Gastroesophageal sphincter (tissue), 4 donors: ENCODE measurements around the gene SLC6A8. TPM values are rescaled to one million over a fixed set of nuclear protein-coding genes. Genes with fewer than 3 reads are reported as not detected.

Experiments
- ATAC-seq: fragments of 150-250 bp; one replicate; pipeline ENCODE4 v1.9.1; 2016; ENCODE audit warnings: mild to moderate bottlenecking, moderate library complexity
- H3K27ac ChIP-seq, 4 donors: fragments of 200-600 bp; sonication (generic) in 3 of 4; 1 replicate in 3 of 4; 2 replicates in 1 of 4; pipeline ENCODE4 v1.5.1; 2016 to 2019
- H3K27me3 ChIP-seq: fragments of 200-600 bp; sonication (generic); one replicate; pipeline ENCODE4 v1.5.1; 2019
- H3K36me3 ChIP-seq, 2 donors: fragments of 200-600 bp; sonication (generic); one replicate each; pipeline ENCODE4 v1.5.1; 2019; ENCODE audit warnings: control low read depth in 1 of 2
- H3K4me1 ChIP-seq, 3 donors: fragments of 200-600 bp; sonication (generic); 1 replicate in 2 of 3; 2 replicates in 1 of 3; pipeline ENCODE4 v1.5.1; 2016 to 2019; ENCODE audit warnings: control low read depth in 2 of 3
- H3K4me3 ChIP-seq, 2 donors: fragments of 200-600 bp; sonication (generic); one replicate each; pipeline ENCODE4 v1.5.1; 2019; ENCODE audit warnings: mild to moderate bottlenecking in 1 of 2, moderate library complexity in 1 of 2
- H3K9me3 ChIP-seq, 3 donors: fragments of 200-600 bp; sonication (generic); one replicate each; pipeline ENCODE4 v1.5.1; 2017 to 2019; ENCODE audit warnings: control low read depth in 2 of 3
- CTCF ChIP-seq, 4 experiments: fragments of 200-600 bp in 2 of 4; fragments of 450-650 bp in 2 of 4; sonication (generic) in 1 of 4; IDR thresholded peaks; one replicate each; pipeline ENCODE4 v1.5.1; 2017 to 2019; ENCODE audit warnings: antibody characterized with exemption in 4 of 4, mild to moderate bottlenecking in 2 of 4, moderate library complexity in 2 of 4
- EP300 ChIP-seq: sonication (generic); formaldehyde crosslinking; IDR thresholded peaks from one replicate; pipeline ENCODE4 v1.6.1; 2017; ENCODE audit warnings: antibody characterized with exemption, mild to moderate bottlenecking
- POLR2A ChIP-seq, 2 donors: fragments of 450-650 bp; IDR thresholded peaks; one replicate each; pipeline ENCODE4 v1.6.1; 2017; ENCODE audit warnings: antibody characterized with exemption in 2 of 2, mild to moderate bottlenecking in 2 of 2, moderate library complexity in 1 of 2
- POLR2AphosphoS5 ChIP-seq: sonication (generic); formaldehyde crosslinking; IDR thresholded peaks from one replicate; pipeline ENCODE4 v1.6.1; 2017; ENCODE audit warnings: antibody characterized with exemption
- WGBS, 2 donors: methylation state at CpG; one replicate each; pipeline ENCODE4 v1.1.5; 2018; ENCODE audit warnings: low coverage in 1 of 2; 5-methylcytosine and 5-hydroxymethylcytosine counted together
- total RNA-seq, 4 donors: library from RNA; depleted of rRNA; stranded (reverse); fragments of >200 nt; gene quantifications; one replicate each; pipeline ENCODE4 v1.1.0, GENCODE V29; 2016

Gene SLC6A8
- total RNA-seq, 4 donors from 2014 or later, result 25.3 to 86.6 (median 37.9) TPM

- no peak overlapping the region for H3K4me3 ChIP-seq
- H3K4me1 ChIP-seq, result peaks cover 0 to 14% (median 0%) of the 10 kb centered on the region in 3 donors
- 20 to 80% methylated on average over 1 of the region's 23 CpGs for WGBS, 2 donors
- no peak for ATAC-seq
- no peaks in the 10 kb centered on the region for H3K36me3 ChIP-seq
- no peaks in the 10 kb centered on the region for H3K9me3 ChIP-seq
- H3K27me3 ChIP-seq, result peaks cover 9% of the 10 kb centered on the region
- H3K27ac ChIP-seq, result no peak overlapping the region
- no peak for TF ChIP-seq CTCF (IDR thresholded peaks at IDR 0.05)
- TF ChIP-seq POLR2A (IDR thresholded peaks at IDR 0.05), result no peak
- no peak for TF ChIP-seq POLR2AphosphoS5
- TF ChIP-seq EP300, result no peak
These were observed 16.8 kb upstream of the SLC6A8 start for GRCh38 chrX:153670748-153671588.

DNA sequence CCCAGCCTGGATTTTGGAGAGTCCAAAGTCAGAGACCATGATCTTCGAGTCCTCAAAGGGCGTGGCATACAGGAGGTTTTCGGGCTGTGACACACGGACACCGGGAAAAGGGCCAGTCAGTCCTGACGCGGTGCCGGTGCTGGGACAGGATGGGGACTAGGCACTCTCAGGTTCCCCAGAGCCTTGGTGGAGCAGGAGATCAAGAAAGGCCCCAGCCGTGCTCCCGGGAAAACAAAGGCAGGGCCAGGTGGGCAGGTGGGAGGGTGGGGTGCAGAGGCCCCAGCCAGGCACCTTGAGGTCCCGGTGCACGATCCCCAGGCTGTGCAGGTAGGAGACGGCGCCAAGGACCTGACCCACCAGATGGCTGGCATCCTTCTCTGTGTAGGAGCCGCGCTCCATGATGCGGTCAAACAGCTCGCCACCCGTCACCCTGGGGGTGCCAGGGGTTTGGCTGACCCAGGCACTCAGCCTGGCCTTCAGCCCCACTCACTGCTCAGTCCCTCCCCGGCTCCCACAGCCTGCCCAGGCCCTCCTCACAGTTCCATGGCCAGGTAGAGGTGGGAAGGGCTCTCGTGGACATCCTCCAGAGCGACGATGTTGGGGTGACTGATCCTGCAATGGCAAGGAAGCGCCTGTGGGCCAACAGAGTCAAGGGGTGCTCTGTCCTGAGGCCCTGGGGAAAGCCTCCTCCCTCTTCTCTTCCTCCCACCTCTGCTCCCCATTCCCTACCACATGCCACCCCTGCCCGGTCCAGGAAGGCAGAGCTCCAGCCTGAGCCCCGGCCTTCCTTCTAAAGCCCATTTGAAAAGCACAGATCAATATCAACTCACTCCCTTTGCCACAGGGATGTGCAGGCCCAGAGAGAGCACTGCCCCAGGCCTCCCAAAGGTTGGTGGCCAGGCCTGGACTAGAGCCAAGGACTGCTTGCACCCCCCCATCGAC is 15.9 kb upstream of the SLC6A8 start:
- ATAC-seq, result no peak
- TF ChIP-seq POLR2A (IDR thresholded peaks at IDR 0.05), result no peak
- TF ChIP-seq POLR2AphosphoS5, result no peak
- no peak for TF ChIP-seq EP300
- no peak for TF ChIP-seq CTCF (IDR thresholded peaks at IDR 0.05)
- H3K27me3 ChIP-seq, result peaks cover 9% of the 10 kb centered on the region
- peaks cover 0 to 14% (median 0%) of the 10 kb centered on the region in 3 donors for H3K4me1 ChIP-seq
- H3K9me3 ChIP-seq, result no peaks in the 10 kb centered on the region
- H3K4me3 ChIP-seq, result no peak overlapping the region
- whole genome bisulfite sequencing, 2 donors, result 100% methylated on average over 2 of the region's 27 CpGs; no CpG with 5 or more reads in 1 of the 2 donors
- H3K27ac ChIP-seq, result peak overlapping the region in 3 of 4 donors; percentile 72 to 79 (median 73)
- no peaks in the 10 kb centered on the region for H3K36me3 ChIP-seq

- WGBS, 2 donors, result 60 to 63% methylated on average over 2 of the region's 53 CpGs
- Histone ChIP-seq H3K27me3 (peaks cover 9% of the 10 kb centered on the region), H3K36me3 (no peaks in the 10 kb centered on the region), H3K4me3 (peak overlapping the region; percentile 18 to 48), H3K27ac (peak overlapping the region in 3 of 4 donors; percentile 72 to 79 (median 73)), H3K4me1 (peaks cover 0 to 14% (median 0%) of the 10 kb centered on the region in 3 donors), H3K9me3 (no peaks in the 10 kb centered on the region)
- TF ChIP-seq EP300, result no peak
- TF ChIP-seq POLR2A (IDR thresholded peaks at IDR 0.05), result no peak
- no peak for TF ChIP-seq POLR2AphosphoS5
- no peak for TF ChIP-seq CTCF (IDR thresholded peaks at IDR 0.05)
- peak; percentile 19 for ATAC-seq
These were observed 14.9 kb upstream of the SLC6A8 start for GRCh38 chrX:153672531-153673427.

- ATAC-seq, result peak; percentile 49
- WGBS, 2 donors, result 70% methylated on average over 2 of the region's 98 CpGs; no CpG with 5 or more reads in 1 of the 2 donors
- Histone ChIP-seq H3K4me1 (peaks cover 0 to 7% (median 0%) of the 10 kb centered on the region in 3 donors), H3K27ac (peak within 1 kb of the TSS in 3 of 4 donors; percentile 72 to 79 (median 73)), H3K4me3 (peak within 1 kb of the TSS; percentile 18 to 48), H3K9me3 (no peaks in the 10 kb centered on the region), H3K27me3 (peaks cover 9% of the 10 kb centered on the region), H3K36me3 (no peaks in the 10 kb centered on the region)
- TF ChIP-seq CTCF (IDR thresholded peaks at IDR 0.05) (peak in 1 of 4 experiments; percentile 35), POLR2AphosphoS5 (no peak)
These were observed 14.1 kb upstream of the SLC6A8 start, which contains the start of gene PNCK for GRCh38 chrX:153673428-153674218. Gene PNCK, minus strand, starts transcription at chrX:153673813. Its CDS starts 737 bp downstream, at chrX:153673076.
